Fibroblast of peridontal ligament (primary cell): Measurements from ENCODE around the gene PRUNE2.
A peak's percentile ranks its signal among the peaks of the same experiment; 100 is the strongest.
"Not testable (repeated sequence)": the region's sequence is repeated elsewhere in the genome, so short reads cannot be mapped to it uniquely, and the experiment has no call there.

ENCODE experiments used
- DNase-seq: peaks from one replicate; pipeline ENCODE4 v3.0.0-alpha.2; 2010; ENCODE audit errors: extremely low read depth

PRUNE2 gene

GRCh38 chr9:76873056-76873792 lies 32.7 kb downstream of the PRUNE2 start:
- peak; percentile 81 for DNase-seq

GRCh38 chr9:76868897-76869296 lies 37.0 kb downstream of the PRUNE2 start:
- DNase-seq = no peak

DNA sequence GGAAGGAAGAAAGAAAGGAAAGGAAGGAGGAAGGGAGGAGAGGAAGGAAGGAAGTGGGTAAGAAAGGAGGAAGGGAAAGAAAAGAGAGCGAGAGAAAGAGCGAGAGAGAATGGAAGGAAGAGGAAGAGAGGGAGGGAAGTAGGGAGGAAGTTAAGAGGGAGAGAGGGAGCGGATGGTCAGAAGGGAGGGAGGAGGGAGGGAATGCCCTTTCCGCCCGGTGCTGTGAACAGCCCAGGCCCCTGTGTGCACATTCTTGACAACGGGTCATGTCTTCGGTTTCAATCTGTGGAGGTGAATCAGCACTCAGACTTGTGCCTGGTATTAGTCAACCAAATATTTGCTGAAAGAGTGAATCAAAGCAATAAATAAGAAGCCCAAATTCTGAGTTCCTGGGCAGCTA lies 39.2 kb downstream of the PRUNE2 start:
- peak; percentile 83 for DNase-seq

- no peak for DNase-seq
Observed at GRCh38 chr9:76863832-76864231, 42.1 kb downstream of the PRUNE2 start.

GRCh38 chr9:76859860-76860259 lies 46.1 kb downstream of the PRUNE2 start:
- DNase-seq = no peak

DNA sequence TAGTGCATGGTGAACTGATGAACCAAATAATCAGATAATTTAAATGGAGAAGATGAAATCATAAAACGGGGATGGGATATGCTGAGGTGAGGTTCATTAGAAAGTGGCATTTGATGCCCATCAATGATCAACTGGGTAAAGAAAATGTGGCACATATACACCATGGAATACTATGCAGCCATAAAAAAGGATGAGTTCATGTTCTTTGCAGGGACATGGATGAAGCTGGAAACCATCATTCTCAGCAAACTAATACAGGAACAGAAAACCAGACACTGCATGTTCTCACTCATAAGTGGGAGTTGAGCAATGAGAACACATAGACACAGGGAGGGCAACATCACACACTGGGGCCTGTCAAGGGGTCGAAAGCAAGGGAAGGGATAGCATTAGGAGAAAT lies 47.7 kb downstream of the PRUNE2 start:
- not testable (repeated sequence) for DNase-seq

DNA sequence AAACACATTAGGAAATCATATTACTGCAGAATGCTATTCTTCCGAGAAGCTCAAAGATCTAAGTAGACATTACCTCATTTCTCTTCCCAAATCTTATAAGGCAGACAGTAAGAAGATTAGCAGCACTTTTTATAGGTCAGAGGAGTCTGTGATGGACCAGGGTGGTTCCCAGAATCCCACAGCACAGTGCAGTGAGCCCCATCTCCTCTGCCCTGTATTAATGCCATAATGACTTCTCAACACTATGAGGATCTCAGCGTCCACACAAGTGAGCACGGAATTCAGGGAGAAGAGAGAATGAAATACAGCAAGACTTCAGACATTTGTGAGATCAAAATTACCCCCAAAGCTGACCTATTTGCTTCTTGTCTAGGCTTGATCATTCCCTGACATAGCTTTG lies 49.9 kb downstream of the PRUNE2 start:
- DNase-seq = no peak

GRCh38 chr9:76855015-76855414 lies 50.9 kb downstream of the PRUNE2 start:
- no peak for DNase-seq

GRCh38 chr9:76852026-76852425 lies 53.9 kb downstream of the PRUNE2 start:
- DNase-seq = no peak

- no peak for DNase-seq
Observed at GRCh38 chr9:76846297-76846696, 59.6 kb downstream of the PRUNE2 start.

- DNase-seq = no peak
Observed at GRCh38 chr9:76845254-76845653, 60.7 kb downstream of the PRUNE2 start.

DNA sequence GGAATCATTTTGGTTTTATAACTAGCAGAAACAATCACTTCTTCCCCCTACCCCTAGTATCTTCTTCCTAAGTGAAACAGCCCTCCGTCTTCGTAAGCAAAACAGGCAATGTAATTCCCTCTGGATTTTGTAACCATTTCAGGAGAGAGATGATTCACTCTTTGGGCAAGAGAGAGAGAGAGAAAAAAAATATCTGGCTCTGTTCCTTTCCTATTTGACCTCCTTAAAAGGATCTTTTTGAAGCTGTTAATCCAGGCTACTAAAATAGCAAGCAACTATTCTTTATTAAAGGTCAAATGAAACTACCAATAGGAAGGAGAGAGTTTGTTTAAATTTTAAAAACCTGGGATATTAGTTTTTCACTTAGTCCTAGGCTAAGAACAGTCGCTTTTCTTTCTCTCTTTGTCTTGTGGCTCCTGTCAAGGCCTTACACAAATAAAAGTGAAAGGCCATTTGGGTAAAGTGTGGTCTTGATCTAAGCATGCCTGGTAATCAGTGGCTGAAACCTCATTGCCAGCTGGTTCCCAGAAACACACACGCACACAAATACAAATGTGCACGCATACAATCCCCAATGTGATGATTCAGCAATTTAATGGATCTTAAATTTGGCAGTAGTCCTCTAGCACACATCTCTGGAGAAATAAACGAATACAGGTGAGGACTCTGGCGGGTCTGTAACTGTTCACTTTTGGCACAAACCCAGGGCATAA lies 70.2 kb downstream of the PRUNE2 start:
- peak; percentile 98 for DNase-seq

GRCh38 chr9:76828447-76828846 lies 77.5 kb downstream of the PRUNE2 start:
- DNase-seq = peak; percentile 19

GRCh38 chr9:76827296-76828080 lies 78.4 kb downstream of the PRUNE2 start:
- DNase-seq = no peak

GRCh38 chr9:76820431-76820830 lies 85.5 kb downstream of the PRUNE2 start:
- DNase-seq = no peak

DNA sequence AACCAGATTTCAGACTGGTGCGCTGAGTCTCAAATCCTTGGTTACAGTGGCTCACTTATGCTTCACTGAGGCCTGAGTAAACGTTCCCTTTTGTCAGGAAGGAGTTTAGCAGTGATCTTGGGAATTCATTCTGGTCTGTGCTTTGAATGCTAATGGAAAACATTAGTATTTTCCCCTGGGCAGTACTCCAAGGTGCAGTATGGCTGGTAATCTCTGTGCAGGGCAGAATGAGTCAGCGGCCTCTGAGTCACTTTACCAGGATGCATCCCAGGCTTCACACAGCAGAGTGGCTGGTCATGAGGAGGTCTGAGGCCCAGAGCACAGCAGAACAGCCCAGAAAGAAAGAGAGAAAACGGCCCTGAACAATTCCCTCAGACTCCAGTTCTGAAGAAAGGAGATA lies 87.6 kb downstream of the PRUNE2 start:
- DNase-seq = peak; percentile 99

GRCh38 chr9:76817489-76817888 lies 88.4 kb downstream of the PRUNE2 start:
- peak; percentile 63 for DNase-seq

DNA sequence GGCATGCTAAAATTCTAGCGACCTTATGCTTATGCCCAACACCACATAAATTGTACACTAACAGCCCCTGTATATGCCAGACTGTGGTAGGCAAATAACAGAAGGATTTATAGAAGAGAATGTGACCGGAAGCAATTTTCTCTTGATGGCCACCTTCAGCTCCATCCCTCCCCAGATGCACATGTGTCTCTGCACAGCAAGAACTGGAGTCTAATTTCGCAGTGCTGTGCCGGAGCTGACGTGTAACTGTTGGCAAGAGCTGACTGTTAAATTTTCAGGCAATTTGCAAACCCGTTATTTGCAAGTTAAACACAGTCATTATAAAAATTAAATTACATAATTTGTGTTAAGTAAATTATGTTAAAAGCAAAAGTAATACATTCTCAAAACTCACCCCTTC lies 93.3 kb downstream of the PRUNE2 start:
- DNase-seq = peak; percentile 30

GRCh38 chr9:76810377-76810957 lies 95.4 kb downstream of the PRUNE2 start:
- DNase-seq = peak; percentile 83

GRCh38 chr9:76808636-76809035 lies 97.3 kb downstream of the PRUNE2 start:
- no peak for DNase-seq

DNA sequence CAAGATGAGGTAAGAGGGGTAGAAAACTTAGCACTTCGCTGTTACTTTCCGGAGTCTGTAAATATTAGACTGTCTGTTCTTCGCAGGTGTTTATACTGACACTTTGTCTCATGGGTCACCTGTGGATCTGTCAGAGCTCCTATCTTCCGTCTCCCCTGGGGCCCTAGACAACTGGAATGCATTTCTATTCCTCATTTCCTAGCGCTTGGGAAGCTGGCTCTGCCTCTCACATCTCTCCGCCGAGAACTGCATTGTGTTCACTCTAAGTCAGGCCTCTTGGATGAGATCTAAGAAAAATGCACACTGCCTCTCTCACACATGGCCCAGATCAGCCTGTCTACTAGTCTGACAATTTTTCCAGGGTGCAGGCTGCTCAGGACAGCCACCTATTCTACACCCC lies 102.2 kb downstream of the PRUNE2 start:
- DNase-seq = no peak

GRCh38 chr9:76803083-76803482 lies 102.8 kb downstream of the PRUNE2 start:
- no peak for DNase-seq
